ENCODE data around the gene IRAK2. TPM values are rescaled to one million over a fixed set of nuclear protein-coding genes. Genes with fewer than 3 reads are reported as not detected.

Gene IRAK2
- total RNA-seq, 4 donors from 2014 or later = 3.6 to 13.6 (median 7.4) TPM

GRCh38 chr3:10286596-10287295 lies 122.0 kb downstream of the IRAK2 start:
- Histone ChIP-seq H3K4me1 (peaks cover 45% of the 10 kb centered on the region), H3K27me3 (no peaks in the 10 kb centered on the region), H3K36me3 (peaks cover 6% of the 10 kb centered on the region), H3K9me3 (no peaks in the 10 kb centered on the region), H3K4me3 (no peak overlapping the region), H3K27ac (no peak overlapping the region)
- 89% methylated on average over 1 of the region's 2 CpGs for WGBS
- no peak for TF ChIP-seq POLR2AphosphoS5 (IDR thresholded peaks at IDR 0.05)
- TF ChIP-seq EP300 (IDR thresholded peaks at IDR 0.05) = no peak
- TF ChIP-seq POLR2A (IDR thresholded peaks at IDR 0.05) = no peak
- TF ChIP-seq CTCF (IDR thresholded peaks at IDR 0.05) = peak in 1 of 2 donors; percentile 25
- peak in 1 of 2 donors; percentile 64 for DNase-seq (ENCODE audit: low spot score in 2 of 2)

GRCh38 chr3:10287936-10288574 lies 123.3 kb downstream of the IRAK2 start:
- Histone ChIP-seq H3K27me3 (no peaks in the 10 kb centered on the region), H3K36me3 (peaks cover 6% of the 10 kb centered on the region), H3K4me1 (peaks cover 43% of the 10 kb centered on the region), H3K4me3 (no peak overlapping the region), H3K27ac (no peak overlapping the region), H3K9me3 (no peaks in the 10 kb centered on the region)
- peak in 1 of 2 donors; percentile 57 for DNase-seq (ENCODE audit: low spot score in 2 of 2)
- no peak for TF ChIP-seq POLR2A (IDR thresholded peaks at IDR 0.05)
- TF ChIP-seq EP300 (IDR thresholded peaks at IDR 0.05) = no peak
- TF ChIP-seq CTCF (IDR thresholded peaks at IDR 0.05) = no peak
- TF ChIP-seq POLR2AphosphoS5 (IDR thresholded peaks at IDR 0.05) = no peak
- WGBS = 82% methylated on average over 11 of the region's 12 CpGs

GRCh38 chr3:10288575-10288960 lies 123.8 kb downstream of the IRAK2 start:
- 93% methylated on average over 11 of the region's 11 CpGs for WGBS
- peaks cover 37% of the 10 kb centered on the region for H3K4me1 ChIP-seq
- TF ChIP-seq POLR2A (IDR thresholded peaks at IDR 0.05) (no peak), EP300 (IDR thresholded peaks at IDR 0.05) (no peak), CTCF (IDR thresholded peaks at IDR 0.05) (no peak), POLR2AphosphoS5 (IDR thresholded peaks at IDR 0.05) (no peak)
- H3K9me3 ChIP-seq = no peaks in the 10 kb centered on the region
- no peak for DNase-seq (ENCODE audit: low spot score in 2 of 2)
- peaks cover 6% of the 10 kb centered on the region for H3K36me3 ChIP-seq
- H3K4me3 ChIP-seq = no peak overlapping the region
- no peak overlapping the region for H3K27ac ChIP-seq
- H3K27me3 ChIP-seq = no peaks in the 10 kb centered on the region

GRCh38 chr3:10289077-10289476 lies 124.4 kb downstream of the IRAK2 start:
- no peak for DNase-seq (ENCODE audit: low spot score in 2 of 2)
- 76% methylated on average over 9 of the region's 9 CpGs for whole genome bisulfite sequencing
- TF ChIP-seq EP300 (IDR thresholded peaks at IDR 0.05) (no peak), POLR2A (IDR thresholded peaks at IDR 0.05) (no peak), CTCF (IDR thresholded peaks at IDR 0.05) (no peak), POLR2AphosphoS5 (IDR thresholded peaks at IDR 0.05) (no peak)

GRCh38 chr3:10289787-10290355 lies 125.2 kb downstream of the IRAK2 start:
- no peak overlapping the region for H3K27ac ChIP-seq
- no peaks in the 10 kb centered on the region for H3K9me3 ChIP-seq
- no peaks in the 10 kb centered on the region for H3K27me3 ChIP-seq
- TF ChIP-seq CTCF (IDR thresholded peaks at IDR 0.05) = no peak
- TF ChIP-seq POLR2AphosphoS5 (IDR thresholded peaks at IDR 0.05) = no peak
- no peak for TF ChIP-seq POLR2A (IDR thresholded peaks at IDR 0.05)
- no peak for TF ChIP-seq EP300 (IDR thresholded peaks at IDR 0.05)
- peaks cover 25% of the 10 kb centered on the region for H3K4me1 ChIP-seq
- H3K4me3 ChIP-seq = no peak overlapping the region
- DNase-seq (ENCODE audit: low spot score in 2 of 2) = no peak
- 94% methylated on average over 8 of the region's 9 CpGs for WGBS
- H3K36me3 ChIP-seq = peaks cover 6% of the 10 kb centered on the region

More at GRCh38 chr3:10289077-10289476, 124.4 kb downstream of the IRAK2 start:
- Histone ChIP-seq H3K36me3 (peaks cover 6% of the 10 kb centered on the region), H3K4me1 (peaks cover 32% of the 10 kb centered on the region), H3K9me3 (no peaks in the 10 kb centered on the region), H3K27me3 (no peaks in the 10 kb centered on the region), H3K27ac (no peak overlapping the region), H3K4me3 (no peak overlapping the region)

Data from suprapubic skin (tissue), 4 donors.